Upper lobe of right lung (tissue), 1 donor: ENCODE results near the gene SUSD3. TPM values are rescaled to one million over a fixed set of nuclear protein-coding genes. Genes with fewer than 3 reads are reported as not detected.

Source experiments
- ATAC-seq: fragments of 200-7000 bp; cut with Tn5 transposase; one replicate; pipeline ENCODE4 v1.9.1; 2020; ENCODE audit warnings: mild to moderate bottlenecking, moderate library complexity
- DNase-seq: peaks from one replicate; pipeline ENCODE4 v3.0.0-alpha.2; 2020
- H3K27ac ChIP-seq: fragments of 200-600 bp; one replicate; pipeline ENCODE4 v1.8.0; 2022
- H3K27me3 ChIP-seq: fragments of 200-600 bp; one replicate; pipeline ENCODE4 v1.8.0; 2022; ENCODE audit warnings: mild to moderate bottlenecking
- H3K36me3 ChIP-seq: fragments of 200-600 bp; one replicate; pipeline ENCODE4 v1.8.0; 2022
- H3K4me1 ChIP-seq: fragments of 200-600 bp; one replicate; pipeline ENCODE4 v1.8.0; 2022
- H3K4me3 ChIP-seq: fragments of 200-600 bp; one replicate; pipeline ENCODE4 v1.8.0; 2022; ENCODE audit warnings: mild to moderate bottlenecking
- H3K9me3 ChIP-seq: fragments of 200-600 bp; one replicate; pipeline ENCODE4 v1.8.0; 2022
- intact Hi-C: fragments of 100-400 bp; cut with DNase I; formaldehyde crosslinking; loops from one replicate; pipeline ENCODE4 v1.11.0; 2022
- total RNA-seq: library from RNA; stranded (reverse); fragmentation: NEBNext Ultra II Directional; extraction: Animal tissue kit (Norgen Biotek cat#: 25700); gene quantifications from one replicate; pipeline ENCODE4 v1.2.1, GENCODE V29; 2021
- TF ChIP-seq, protein P1 (sequence below): fragments of 200-600 bp; IDR thresholded peaks from one replicate; pipeline ENCODE4 v1.8.0; 2022; ENCODE audit warnings: antibody characterized with exemption
- donor health status: DM: no; HTN: yes; CAD: no; lungs with severe emphysema.

SUSD3 gene
- total RNA-seq, 1 donor from 2014 or later, result 4.8 TPM

DNA sequence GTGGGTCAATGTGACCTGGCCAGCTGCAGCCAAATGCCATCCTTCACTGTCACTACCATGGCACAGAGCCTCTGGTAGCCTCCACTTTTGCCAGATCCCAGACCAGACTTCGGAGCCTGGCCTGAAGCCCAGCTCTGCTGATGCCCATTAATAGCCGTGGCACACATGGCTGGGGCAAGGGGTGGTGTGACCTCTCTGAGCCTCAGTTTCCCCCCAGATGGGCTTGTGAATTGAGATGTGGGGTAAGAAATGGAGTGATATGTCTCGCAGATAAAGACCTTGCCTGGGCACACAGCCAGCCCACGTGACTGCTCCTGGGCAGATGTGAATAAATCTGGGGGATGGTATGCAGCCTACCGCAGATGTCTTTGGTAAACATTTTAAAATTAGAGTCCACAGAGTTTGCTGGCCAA is 13.9 kb downstream of the SUSD3 start:
- Histone ChIP-seq H3K4me1 (peaks cover 5% of the 10 kb centered on the region), H3K27me3 (no peaks in the 10 kb centered on the region), H3K9me3 (no peaks in the 10 kb centered on the region), H3K36me3 (no peaks in the 10 kb centered on the region), H3K4me3 (no peak overlapping the region), H3K27ac (no peak overlapping the region)
- intact Hi-C loops, result no loop called here
- TF ChIP-seq, protein P1, sequence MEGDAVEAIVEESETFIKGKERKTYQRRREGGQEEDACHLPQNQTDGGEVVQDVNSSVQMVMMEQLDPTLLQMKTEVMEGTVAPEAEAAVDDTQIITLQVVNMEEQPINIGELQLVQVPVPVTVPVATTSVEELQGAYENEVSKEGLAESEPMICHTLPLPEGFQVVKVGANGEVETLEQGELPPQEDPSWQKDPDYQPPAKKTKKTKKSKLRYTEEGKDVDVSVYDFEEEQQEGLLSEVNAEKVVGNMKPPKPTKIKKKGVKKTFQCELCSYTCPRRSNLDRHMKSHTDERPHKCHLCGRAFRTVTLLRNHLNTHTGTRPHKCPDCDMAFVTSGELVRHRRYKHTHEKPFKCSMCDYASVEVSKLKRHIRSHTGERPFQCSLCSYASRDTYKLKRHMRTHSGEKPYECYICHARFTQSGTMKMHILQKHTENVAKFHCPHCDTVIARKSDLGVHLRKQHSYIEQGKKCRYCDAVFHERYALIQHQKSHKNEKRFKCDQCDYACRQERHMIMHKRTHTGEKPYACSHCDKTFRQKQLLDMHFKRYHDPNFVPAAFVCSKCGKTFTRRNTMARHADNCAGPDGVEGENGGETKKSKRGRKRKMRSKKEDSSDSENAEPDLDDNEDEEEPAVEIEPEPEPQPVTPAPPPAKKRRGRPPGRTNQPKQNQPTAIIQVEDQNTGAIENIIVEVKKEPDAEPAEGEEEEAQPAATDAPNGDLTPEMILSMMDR, result no peak
- ATAC-seq (no peak), DNase-seq (no peak)

DNA sequence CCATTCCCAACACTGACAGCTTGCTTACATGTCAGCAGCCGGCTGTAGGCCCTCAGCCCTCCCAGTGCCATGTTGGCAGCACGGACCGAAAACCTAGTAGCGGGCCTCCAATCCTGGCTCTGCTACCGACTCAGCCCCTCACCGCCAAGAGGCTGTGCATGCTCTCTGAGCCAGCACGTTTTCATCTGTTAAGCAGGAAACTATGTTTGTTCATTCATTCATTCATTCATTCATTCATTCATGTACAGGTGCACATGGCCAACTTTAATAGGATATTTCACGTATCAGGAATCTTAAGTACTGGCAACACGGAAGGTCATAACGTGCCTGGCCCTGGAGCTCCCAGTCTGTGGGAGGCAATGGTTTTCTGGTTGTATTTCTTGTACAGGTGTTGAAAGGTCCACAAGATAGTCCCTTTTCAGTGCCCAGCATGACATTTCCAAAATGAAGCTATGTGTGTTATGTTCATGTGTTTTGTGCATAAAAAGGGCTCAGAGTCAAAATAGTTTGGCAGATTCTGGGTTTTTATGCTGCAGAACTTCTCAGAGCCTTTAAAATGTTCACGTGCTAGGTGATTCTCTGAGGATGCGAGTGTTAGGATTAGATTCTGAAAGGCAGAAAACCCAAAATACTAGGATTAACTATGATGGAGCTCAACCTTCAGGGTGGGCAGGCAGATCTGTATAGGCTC is 17.7 kb downstream of the SUSD3 start:
- H3K36me3 ChIP-seq, result no peaks in the 10 kb centered on the region
- H3K27ac ChIP-seq, result no peak overlapping the region
- no peaks in the 10 kb centered on the region for H3K9me3 ChIP-seq
- intact Hi-C loops, result no loop called here
- H3K27me3 ChIP-seq, result no peaks in the 10 kb centered on the region
- H3K4me3 ChIP-seq, result no peak overlapping the region
- TF ChIP-seq, protein P1, result no peak
- ATAC-seq (no peak), DNase-seq (no peak)
- peaks cover 5% of the 10 kb centered on the region for H3K4me1 ChIP-seq

DNA sequence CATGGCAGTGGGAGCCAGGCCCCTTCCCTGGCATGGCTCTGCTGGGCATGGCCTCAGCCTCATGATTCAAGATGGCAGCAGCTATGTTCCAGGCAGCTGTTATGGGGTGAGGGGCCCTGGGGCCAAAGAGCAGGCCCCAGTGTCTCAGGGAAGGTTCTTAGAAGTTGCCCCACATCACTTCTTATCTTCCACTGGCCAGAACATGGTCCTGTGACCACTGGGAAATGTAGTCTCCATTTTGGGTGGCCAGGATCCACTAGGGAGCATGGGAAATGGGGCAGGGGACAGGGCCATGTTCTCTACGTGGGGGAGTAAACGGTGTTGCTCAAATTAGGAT is 18.3 kb downstream of the SUSD3 start:
- Histone ChIP-seq H3K27me3 (no peaks in the 10 kb centered on the region), H3K27ac (no peak overlapping the region), H3K36me3 (no peaks in the 10 kb centered on the region), H3K4me3 (no peak overlapping the region), H3K9me3 (no peaks in the 10 kb centered on the region), H3K4me1 (peaks cover 5% of the 10 kb centered on the region)
- intact Hi-C loops, result no loop called here
- ATAC-seq, result no peak
- TF ChIP-seq, protein P1, result no peak
- no peak for DNase-seq

DNA sequence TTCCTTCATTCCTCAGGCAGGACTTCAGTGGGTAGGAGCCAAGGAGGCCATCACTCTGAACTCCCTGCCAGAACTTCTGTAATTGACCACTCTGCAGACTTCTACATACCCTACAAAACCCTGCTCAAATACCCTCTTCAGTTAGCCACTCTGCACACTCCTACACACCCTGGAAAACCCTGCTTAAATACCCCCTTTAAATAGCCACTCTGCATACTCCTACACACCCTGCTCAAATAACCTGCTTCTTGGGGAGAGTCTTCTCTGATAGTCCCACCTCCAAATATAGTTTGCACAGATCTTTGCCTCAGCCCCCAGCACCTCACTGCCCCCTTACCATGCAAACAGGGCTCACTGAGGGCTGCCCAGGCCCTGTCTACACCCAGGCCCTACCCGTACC is 18.9 kb downstream of the SUSD3 start:
- Histone ChIP-seq H3K27ac (no peak overlapping the region), H3K4me1 (peaks cover 2% of the 10 kb centered on the region), H3K4me3 (no peak overlapping the region), H3K36me3 (no peaks in the 10 kb centered on the region), H3K27me3 (no peaks in the 10 kb centered on the region), H3K9me3 (no peaks in the 10 kb centered on the region)
- intact Hi-C loops, result no loop called here
- ATAC-seq, result no peak
- TF ChIP-seq, protein P1, result no peak
- DNase-seq, result no peak

DNA sequence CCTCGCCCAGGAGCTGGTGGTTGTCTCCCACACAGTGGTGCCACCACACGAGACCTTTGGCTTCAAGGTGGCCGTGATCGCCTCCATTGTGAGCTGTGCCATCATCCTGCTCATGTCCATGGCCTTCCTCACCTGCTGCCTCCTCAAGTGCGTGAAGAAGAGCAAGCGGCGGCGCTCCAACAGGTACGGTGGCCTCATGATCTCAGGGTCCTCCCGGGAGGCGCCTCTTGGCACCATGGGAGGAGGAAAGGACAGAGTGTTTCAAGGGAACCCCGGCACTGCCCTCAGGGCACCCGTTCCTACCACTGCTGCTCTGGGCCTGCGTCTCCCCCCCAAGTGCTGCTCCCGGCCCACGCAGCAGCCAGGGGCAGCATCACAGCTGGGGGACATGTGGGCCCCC is 19.3 kb downstream of the SUSD3 start:
- TF ChIP-seq, protein P1, result no peak
- Histone ChIP-seq H3K4me3 (no peak overlapping the region), H3K27me3 (no peaks in the 10 kb centered on the region), H3K27ac (no peak overlapping the region), H3K36me3 (no peaks in the 10 kb centered on the region), H3K4me1 (peaks cover 4% of the 10 kb centered on the region), H3K9me3 (no peaks in the 10 kb centered on the region)
- ATAC-seq, result no peak
- no peak for DNase-seq
- intact Hi-C loops, result no loop called here

DNA sequence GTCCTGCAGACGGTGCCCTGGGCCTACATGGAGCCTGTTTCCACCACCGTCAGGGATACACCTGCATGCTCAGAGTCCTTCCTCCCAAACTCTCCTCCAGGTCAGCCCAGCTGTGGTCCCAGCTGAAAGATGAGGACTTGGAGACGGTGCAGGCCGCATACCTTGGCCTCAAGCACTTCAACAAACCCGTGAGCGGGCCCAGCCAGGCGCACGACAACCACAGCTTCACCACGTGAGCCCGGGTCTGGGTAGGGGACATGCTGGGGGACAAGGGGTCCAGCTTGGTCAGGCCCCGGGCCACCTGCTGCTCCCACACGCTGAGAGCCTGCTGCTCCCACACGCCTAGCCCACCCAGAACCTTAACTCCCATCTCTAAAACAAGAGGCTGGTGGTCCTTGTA is 20.9 kb downstream of the SUSD3 start:
- ATAC-seq (no peak), DNase-seq (peak; percentile 40)
- Histone ChIP-seq H3K36me3 (no peaks in the 10 kb centered on the region), H3K9me3 (no peaks in the 10 kb centered on the region), H3K27ac (no peak overlapping the region), H3K4me1 (peaks cover 17% of the 10 kb centered on the region), H3K4me3 (no peak overlapping the region), H3K27me3 (no peaks in the 10 kb centered on the region)
- TF ChIP-seq, protein P1, result no peak
- intact Hi-C loops, result no loop called here
